NK-92 (cell line): Measurements from ENCODE around the gene MECP2.

Experiments
- DNase-seq: peaks from one replicate; lab custom pipeline; 2025; ENCODE audit not compliant: unreplicated experiment; lab: John Stamatoyannopoulos, UW

The MECP2 gene

GRCh38 chrX:154116426-154117211 lies 19.1 kb upstream of the MECP2 start:
- DNase-seq = no peak

GRCh38 chrX:154115750-154116149 lies 18.2 kb upstream of the MECP2 start:
- no peak for DNase-seq

GRCh38 chrX:154115071-154115470 lies 17.6 kb upstream of the MECP2 start:
- no peak for DNase-seq

- DNase-seq = no peak
These were observed 17.1 kb upstream of the MECP2 start for GRCh38 chrX:154114652-154115051.

GRCh38 chrX:154113729-154114128 lies 16.2 kb upstream of the MECP2 start:
- DNase-seq = no peak

- DNase-seq = no peak
These were observed 1.0 kb upstream of the MECP2 start for GRCh38 chrX:154098551-154098950.

- no peak for DNase-seq
These were observed 421 bp downstream of the MECP2 start for GRCh38 chrX:154097003-154097588.

- DNase-seq = no peak
These were observed 1.1 kb downstream of the MECP2 start for GRCh38 chrX:154096140-154097002.

- DNase-seq = no peak
These were observed 2.7 kb downstream of the MECP2 start for GRCh38 chrX:154094833-154095232.

GRCh38 chrX:154093965-154094364 lies 3.6 kb downstream of the MECP2 start:
- no peak for DNase-seq

GRCh38 chrX:154092371-154092770 lies 5.1 kb downstream of the MECP2 start:
- DNase-seq = no peak

GRCh38 chrX:154091678-154092077 lies 5.8 kb downstream of the MECP2 start:
- DNase-seq = no peak

GRCh38 chrX:154090731-154091130 lies 6.8 kb downstream of the MECP2 start:
- no peak for DNase-seq

- DNase-seq = no peak
These were observed 12.8 kb downstream of the MECP2 start for GRCh38 chrX:154084449-154085300.

- DNase-seq = no peak
These were observed 14.4 kb downstream of the MECP2 start for GRCh38 chrX:154083126-154083517.

GRCh38 chrX:154082396-154083125 lies 15.0 kb downstream of the MECP2 start:
- DNase-seq = no peak

- DNase-seq = no peak
These were observed 20.4 kb downstream of the MECP2 start for GRCh38 chrX:154077101-154077500.

GRCh38 chrX:154074199-154074598 lies 23.3 kb downstream of the MECP2 start:
- DNase-seq = no peak

GRCh38 chrX:154072192-154072591 lies 25.3 kb downstream of the MECP2 start:
- DNase-seq = no peak

- DNase-seq = no peak
These were observed 29.0 kb downstream of the MECP2 start for GRCh38 chrX:154068560-154068959.
